Measurements from ENCODE around the gene KRTAP11-1.

Gene KRTAP11-1

GRCh38 chr21:30881480-30881879 is at the start of gene KRTAP11-1:
Gene KRTAP11-1 (minus strand): TSS chr21:30881580. CDS start chr21:30881524, 56 bp downstream.
- no peak for DNase-seq (ENCODE audit: low spot score)
- no peak for TF ChIP-seq CTCF (IDR thresholded peaks at IDR 0.05; ENCODE audit: extremely low read depth, missing control alignments)

- no peak for DNase-seq (ENCODE audit: low spot score)
- TF ChIP-seq CTCF (IDR thresholded peaks at IDR 0.05; ENCODE audit: extremely low read depth, missing control alignments), result no peak
These were observed 42.8 kb upstream of the KRTAP11-1 start for GRCh38 chr21:30924146-30924700.

- no peak for TF ChIP-seq CTCF (IDR thresholded peaks at IDR 0.05; ENCODE audit: extremely low read depth, missing control alignments)
- DNase-seq (ENCODE audit: low spot score), result no peak
These were observed 39.7 kb upstream of the KRTAP11-1 start for GRCh38 chr21:30921129-30921528.

- no peak for DNase-seq (ENCODE audit: low spot score)
- no peak for TF ChIP-seq CTCF (IDR thresholded peaks at IDR 0.05; ENCODE audit: extremely low read depth, missing control alignments)
These were observed 36.2 kb upstream of the KRTAP11-1 start for GRCh38 chr21:30917557-30917956.

- no peak for DNase-seq (ENCODE audit: low spot score)
- TF ChIP-seq CTCF (IDR thresholded peaks at IDR 0.05; ENCODE audit: extremely low read depth, missing control alignments), result no peak
These were observed 19.5 kb upstream of the KRTAP11-1 start for GRCh38 chr21:30900881-30901280.

- no peak for TF ChIP-seq CTCF (IDR thresholded peaks at IDR 0.05; ENCODE audit: extremely low read depth, missing control alignments)
- no peak for DNase-seq (ENCODE audit: low spot score)
These were observed 1.7 kb upstream of the KRTAP11-1 start for GRCh38 chr21:30882866-30883597.

GRCh38 chr21:30880914-30881313 is 466 bp downstream of the KRTAP11-1 start:
- DNase-seq (ENCODE audit: low spot score), result no peak
- no peak for TF ChIP-seq CTCF (IDR thresholded peaks at IDR 0.05; ENCODE audit: extremely low read depth, missing control alignments)

All from GM20000 (cell line).